Caco-2 (cell line): ENCODE data around the gene MRPL40. TPM values are rescaled to one million over a fixed set of nuclear protein-coding genes. Genes with fewer than 3 reads are reported as not detected.

Experiments used
- BruUV-seq: library from RNA; stranded (reverse); fragments of 400-500 nt; replicated peaks from 2 replicates; lab custom pipeline; 2021; lab: Mats Ljungman, UMichigan
- CTCF ChIA-PET: fragments of 300-600 bp; sonication (Branson Sonifier 250); formaldehyde crosslinking; loops from one replicate; lab custom pipeline; 2022; ENCODE audit warnings: antibody characterized with exemption; lab: Charles Lee
- POLR2A ChIA-PET: fragments of 300-600 bp; sonication (Branson Sonifier 250); formaldehyde crosslinking; loops from one replicate; lab custom pipeline; 2022; ENCODE audit warnings: antibody characterized with exemption; lab: Charles Lee
- DNase-seq, 2 experiments: peaks; one replicate each; pipeline versions ENCODE4 v3.0.0 to v3.0.0-alpha.2; 2020 to 2022
- H3K27me3 ChIP-seq: replicated peaks from 2 replicates; pipeline ENCODE4 v1.6.0; 2011; ENCODE audit warnings: low read length; ENCODE audit not compliant: control insufficient read depth, insufficient read depth
- H3K36me3 ChIP-seq: 2 replicates; pipeline ENCODE4 v1.5.1; 2011; ENCODE audit warnings: low read length; ENCODE audit not compliant: control insufficient read depth, insufficient read depth
- H3K4me1 ChIP-seq: fragments of 250-450 bp; sonication (Bioruptor Pico); 2 replicates; pipeline ENCODE4 v1.5.1; 2020; ENCODE audit warnings: mild to moderate bottlenecking
- H3K4me3 ChIP-seq: 2 replicates; pipeline ENCODE4 v1.5.1; 2011; ENCODE audit warnings: low read depth, mild to moderate bottlenecking, control low read depth, low read length
- H3K9me3 ChIP-seq: fragments of 250-450 bp; sonication (Bioruptor Pico); 2 replicates; pipeline ENCODE4 v1.5.1; 2020; ENCODE audit warnings: mild to moderate bottlenecking, moderate library complexity
- H3K27ac Mint-ChIP-seq: one replicate; pipeline ENCODE4 v1.8.0; 2022; ENCODE audit warnings: mixed read lengths; ENCODE audit not compliant: unreplicated experiment
- H3K27me3 Mint-ChIP-seq: one replicate; pipeline ENCODE4 v1.8.0; 2022; ENCODE audit warnings: mixed read lengths; ENCODE audit not compliant: insufficient read depth, unreplicated experiment
- H3K36me3 Mint-ChIP-seq: one replicate; pipeline ENCODE4 v1.8.0; 2022; ENCODE audit warnings: mild to moderate bottlenecking, mixed read lengths; ENCODE audit not compliant: insufficient read depth, unreplicated experiment
- H3K4me1 Mint-ChIP-seq: one replicate; pipeline ENCODE4 v1.8.0; 2022; ENCODE audit warnings: low read depth, mixed read lengths; ENCODE audit not compliant: unreplicated experiment
- H3K4me3 Mint-ChIP-seq: one replicate; pipeline ENCODE4 v1.8.0; 2022; ENCODE audit warnings: mild to moderate bottlenecking, moderate library complexity, mixed read lengths; ENCODE audit not compliant: unreplicated experiment
- H3K9me3 Mint-ChIP-seq: one replicate; pipeline ENCODE4 v1.8.0; 2022; ENCODE audit warnings: mixed read lengths; ENCODE audit not compliant: unreplicated experiment
- intact Hi-C: fragments of 100-400 bp; cut with micrococcal nuclease; formaldehyde crosslinking; loops from one replicate; pipeline ENCODE4 v1.10.0; 2022; ENCODE audit not compliant: unreplicated experiment
- total RNA-seq: library from RNA; stranded (reverse); gene quantifications from 2 replicates; pipeline ENCODE4 v1.2.3, GENCODE V29; 2022
- TF ChIP-seq, protein P1 (sequence below), 2 experiments: fragments of 200-600 bp in 1 of 2; IDR thresholded peaks; 1 replicate in 1 of 2; 2 replicates in 1 of 2; pipeline versions ENCODE4 v1.5.1 to v1.8.0; 2011 to 2022; ENCODE audit warnings: antibody characterized with exemption in 1 of 2, control low read depth in 1 of 2, inconsistent platforms in 1 of 2, low read depth in 1 of 2, low read length in 1 of 2, mild to moderate bottlenecking in 1 of 2, moderate library complexity in 1 of 2; ENCODE audit not compliant: insufficient read depth in 1 of 2, severe bottlenecking in 1 of 2, unreplicated experiment in 1 of 2

MRPL40 gene
- total RNA-seq, 1 experiment from 2014 or later, result 42.7 TPM

DNA sequence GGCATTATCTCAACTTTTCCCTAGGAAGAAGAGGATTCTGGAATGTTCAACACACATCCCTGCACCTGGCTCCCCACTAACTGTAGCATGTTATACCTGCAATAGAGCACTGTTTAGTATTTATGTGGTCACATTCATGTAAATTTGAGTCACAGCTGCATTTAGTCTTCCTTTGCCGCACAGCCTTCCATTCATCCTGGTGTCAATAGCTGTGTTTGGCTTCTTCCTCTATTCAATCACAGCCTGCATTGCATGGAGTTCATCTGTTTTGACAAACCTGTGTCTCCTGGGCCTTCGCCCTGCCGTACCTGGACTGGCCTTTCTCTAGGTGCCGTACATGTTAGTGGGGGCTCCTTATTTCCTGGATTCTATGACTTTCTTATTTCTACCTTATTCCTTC is 19.2 kb downstream of the MRPL40 start:
- DNase-seq, result no peak
- Histone ChIP-seq H3K9me3 (no peaks in the 10 kb centered on the region), H3K4me1 (no peaks in the 10 kb centered on the region), H3K36me3 (no peaks in the 10 kb centered on the region; the same call in 1 of the 2 replicates), H3K4me3 (no peak overlapping the region), H3K27me3 (no peaks in the 10 kb centered on the region)
- no peak overlapping the region for H3K4me3 Mint-ChIP-seq
- H3K27me3 Mint-ChIP-seq, result no peaks in the 10 kb centered on the region
- H3K4me1 Mint-ChIP-seq, result peaks cover 12% of the 10 kb centered on the region
- ChIA-PET CTCF (interaction anchor here (0.7 kb wide), 1 partner anchor 178 kb away, joined by 9 read pairs; no protein-coding TSS in a partner anchor), POLR2A (no interaction called here)
- no peaks in the 10 kb centered on the region for H3K9me3 Mint-ChIP-seq
- no TSS peak for BruUV-seq
- peaks cover 55% of the 10 kb centered on the region for H3K36me3 Mint-ChIP-seq
- no peak overlapping the region for H3K27ac Mint-ChIP-seq
- intact Hi-C loops, result no loop called here
- TF ChIP-seq, protein P1, sequence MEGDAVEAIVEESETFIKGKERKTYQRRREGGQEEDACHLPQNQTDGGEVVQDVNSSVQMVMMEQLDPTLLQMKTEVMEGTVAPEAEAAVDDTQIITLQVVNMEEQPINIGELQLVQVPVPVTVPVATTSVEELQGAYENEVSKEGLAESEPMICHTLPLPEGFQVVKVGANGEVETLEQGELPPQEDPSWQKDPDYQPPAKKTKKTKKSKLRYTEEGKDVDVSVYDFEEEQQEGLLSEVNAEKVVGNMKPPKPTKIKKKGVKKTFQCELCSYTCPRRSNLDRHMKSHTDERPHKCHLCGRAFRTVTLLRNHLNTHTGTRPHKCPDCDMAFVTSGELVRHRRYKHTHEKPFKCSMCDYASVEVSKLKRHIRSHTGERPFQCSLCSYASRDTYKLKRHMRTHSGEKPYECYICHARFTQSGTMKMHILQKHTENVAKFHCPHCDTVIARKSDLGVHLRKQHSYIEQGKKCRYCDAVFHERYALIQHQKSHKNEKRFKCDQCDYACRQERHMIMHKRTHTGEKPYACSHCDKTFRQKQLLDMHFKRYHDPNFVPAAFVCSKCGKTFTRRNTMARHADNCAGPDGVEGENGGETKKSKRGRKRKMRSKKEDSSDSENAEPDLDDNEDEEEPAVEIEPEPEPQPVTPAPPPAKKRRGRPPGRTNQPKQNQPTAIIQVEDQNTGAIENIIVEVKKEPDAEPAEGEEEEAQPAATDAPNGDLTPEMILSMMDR (IDR thresholded peaks at IDR 0.05; ENCODE audit: insufficient read depth in 1 of 2, low read depth in 1 of 2, low read length in 1 of 2, severe bottlenecking in 1 of 2, unreplicated experiment in 1 of 2), result no peak

- Mint-ChIP-seq H3K27ac (no peak overlapping the region), H3K36me3 (peaks cover 50% of the 10 kb centered on the region), H3K9me3 (no peaks in the 10 kb centered on the region), H3K4me3 (no peak overlapping the region), H3K27me3 (no peaks in the 10 kb centered on the region), H3K4me1 (no peaks in the 10 kb centered on the region)
- DNase-seq, result no peak
- TF ChIP-seq, protein P1 (IDR thresholded peaks at IDR 0.05; ENCODE audit: insufficient read depth in 1 of 2, low read depth in 1 of 2, low read length in 1 of 2, severe bottlenecking in 1 of 2, unreplicated experiment in 1 of 2), result no peak
- no peaks in the 10 kb centered on the region for H3K27me3 ChIP-seq
- BruUV-seq, result no TSS peak
- no peaks in the 10 kb centered on the region for H3K4me1 ChIP-seq
- CTCF ChIA-PET, result interaction anchor here (0.7 kb wide), 1 partner anchor 22 kb away, joined by 4 read pairs; no protein-coding TSS in a partner anchor
- POLR2A ChIA-PET, result no interaction called here
- no peak overlapping the region for H3K4me3 ChIP-seq
- no peaks in the 10 kb centered on the region; the same call in 1 of the 2 replicates for H3K36me3 ChIP-seq
- H3K9me3 ChIP-seq, result no peaks in the 10 kb centered on the region
- intact Hi-C loops, result no loop called here
Observed at GRCh38 chr22:19453718-19454117, 21.4 kb downstream of the MRPL40 start.

GRCh38 chr22:19454156-19454555 is 21.8 kb downstream of the MRPL40 start:
- no peaks in the 10 kb centered on the region; the same call in 1 of the 2 replicates for H3K36me3 ChIP-seq

More at GRCh38 chr22:19454156-19454555, 21.8 kb downstream of the MRPL40 start:
- ChIA-PET POLR2A (no interaction called here), CTCF (interaction anchor here (0.7 kb wide), 1 partner anchor 22 kb away, joined by 4 read pairs; no protein-coding TSS in a partner anchor)
- H3K9me3 Mint-ChIP-seq, result no peaks in the 10 kb centered on the region
- H3K27me3 Mint-ChIP-seq, result no peaks in the 10 kb centered on the region
- intact Hi-C loops, result no loop called here
- Histone ChIP-seq H3K27me3 (no peaks in the 10 kb centered on the region), H3K4me3 (no peak overlapping the region), H3K9me3 (no peaks in the 10 kb centered on the region), H3K4me1 (no peaks in the 10 kb centered on the region)
- TF ChIP-seq, protein P1 (IDR thresholded peaks at IDR 0.05; ENCODE audit: insufficient read depth in 1 of 2, low read depth in 1 of 2, low read length in 1 of 2, severe bottlenecking in 1 of 2, unreplicated experiment in 1 of 2), result no peak
- H3K27ac Mint-ChIP-seq, result no peak overlapping the region
- H3K4me3 Mint-ChIP-seq, result no peak overlapping the region
- H3K4me1 Mint-ChIP-seq, result no peaks in the 10 kb centered on the region
- no TSS peak for BruUV-seq
- DNase-seq, result no peak
- peaks cover 52% of the 10 kb centered on the region for H3K36me3 Mint-ChIP-seq
